GM21447 (cell line): Measurements from ENCODE around the gene TASP1.
A peak's percentile ranks its signal among the peaks of the same experiment; 100 is the strongest.

Source experiments
- ATAC-seq: cut with Tn5 transposase; IDR thresholded peaks from one replicate; pipeline ENCODE4 v1.9.1; 2021; ENCODE audit not compliant: unreplicated experiment

Gene TASP1

DNA sequence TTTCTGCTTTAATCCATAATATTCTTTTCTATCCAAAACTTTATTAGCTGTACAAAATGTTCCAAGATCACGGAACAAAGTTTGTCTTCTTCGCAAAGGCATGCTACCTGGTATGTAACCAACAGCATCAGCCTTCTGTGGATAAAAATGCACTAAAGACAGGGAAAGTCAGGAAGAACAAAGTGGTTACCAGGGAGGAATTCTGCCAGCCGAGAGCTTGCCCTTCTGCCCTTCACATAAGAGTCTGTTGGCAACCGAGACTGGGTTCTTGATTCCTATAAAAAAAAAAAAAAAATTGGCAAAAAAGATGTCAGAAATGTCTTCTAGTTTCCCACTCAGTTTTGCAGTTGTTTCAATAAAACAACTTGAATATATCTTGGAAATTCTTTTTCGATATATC lies 58.0 kb downstream of the TASP1 start:
- ATAC-seq = no peak

DNA sequence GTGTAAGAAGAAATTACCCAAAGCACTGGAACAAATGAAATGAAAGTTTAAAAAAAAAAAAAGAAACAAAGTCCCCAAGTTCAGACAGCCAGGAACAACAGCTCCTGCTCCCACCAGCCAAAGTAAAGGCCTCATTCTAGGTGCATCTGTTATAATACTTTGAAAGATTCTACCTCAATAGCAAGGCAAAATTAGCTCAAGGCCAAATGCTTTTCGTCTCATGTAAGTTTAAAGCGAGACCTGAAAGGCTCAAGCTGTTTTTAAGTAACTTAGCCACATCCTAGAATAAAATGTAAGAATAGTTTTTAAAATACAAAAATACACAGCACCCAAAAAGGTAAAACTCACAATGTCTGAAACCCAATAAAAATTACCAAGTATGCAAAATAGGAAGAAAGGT lies 64.7 kb downstream of the TASP1 start:
- ATAC-seq = no peak

DNA sequence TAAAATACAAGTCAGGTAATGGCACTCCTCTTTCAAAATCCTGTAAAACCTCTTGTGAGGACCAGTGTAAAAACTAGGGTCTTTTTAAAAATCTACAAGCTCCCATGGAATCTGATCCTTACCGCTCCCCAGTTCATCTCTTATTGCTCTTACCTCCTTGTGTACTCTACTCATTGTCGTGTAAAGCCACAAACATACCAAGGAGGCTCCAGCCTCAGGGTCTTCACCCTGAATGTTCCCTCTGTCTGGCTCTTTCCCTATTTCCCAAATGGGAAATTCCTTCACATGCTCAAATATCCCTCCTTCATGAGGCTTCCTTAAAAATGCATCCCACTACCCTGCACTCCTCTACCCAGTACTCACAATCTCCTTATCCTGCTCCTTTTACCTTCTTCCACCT lies 67.1 kb downstream of the TASP1 start:
- no peak for ATAC-seq

DNA sequence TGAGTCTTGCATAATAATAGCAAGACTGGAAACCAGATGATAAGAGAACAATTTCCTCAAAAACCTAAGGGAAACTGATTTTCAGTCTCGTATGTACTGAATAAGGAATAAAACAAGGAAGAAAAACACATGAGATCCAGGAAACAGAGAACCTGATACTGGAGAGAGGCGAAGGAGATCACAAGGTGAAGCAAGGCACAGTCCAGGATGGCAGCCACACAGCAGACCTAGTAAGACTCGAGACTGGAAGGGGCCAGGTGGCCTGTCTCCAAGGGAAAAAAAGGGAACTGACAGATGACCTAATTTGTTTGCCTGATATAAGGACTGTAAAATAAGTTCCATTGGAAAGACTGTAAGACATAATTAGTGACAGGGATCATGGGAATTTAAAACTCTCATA lies 71.1 kb downstream of the TASP1 start:
- ATAC-seq = no peak

DNA sequence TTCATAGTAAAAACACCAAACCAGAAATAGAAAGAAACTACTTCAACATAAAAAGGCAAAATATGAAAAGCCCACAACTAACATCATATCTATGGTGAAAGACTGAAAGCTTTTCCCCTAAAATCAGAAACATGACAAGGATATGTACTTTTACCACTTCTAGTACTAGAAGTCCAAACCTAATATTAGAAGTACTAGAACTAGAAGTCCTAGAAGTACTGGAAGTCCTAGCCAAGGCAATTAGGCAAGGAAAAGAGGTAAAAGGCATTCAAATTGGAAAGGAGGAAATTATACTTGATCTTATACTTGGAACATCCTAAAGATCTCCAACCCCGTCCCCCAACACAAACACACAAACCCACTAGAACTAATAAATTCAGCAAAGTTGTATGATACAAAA lies 74.9 kb downstream of the TASP1 start:
- ATAC-seq = no peak

DNA sequence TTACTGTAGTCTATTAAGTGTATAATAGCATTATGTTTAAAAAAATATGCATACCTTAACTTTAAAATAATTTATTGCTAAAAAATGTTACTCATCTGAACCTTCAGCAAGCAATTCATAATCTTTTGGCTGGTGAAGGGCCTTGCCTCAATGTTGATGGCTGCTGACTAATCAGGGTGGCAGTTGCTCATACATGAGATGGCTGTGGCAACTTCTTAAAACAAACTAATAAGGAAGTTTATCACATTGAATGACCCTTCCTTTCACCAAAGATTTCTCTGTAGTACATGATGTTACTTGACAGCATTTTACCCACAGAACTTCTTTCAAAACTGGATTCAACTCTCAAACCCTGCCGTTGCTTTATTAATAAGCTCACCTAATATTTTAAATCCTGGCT lies 84.0 kb downstream of the TASP1 start:
- ATAC-seq = no peak

DNA sequence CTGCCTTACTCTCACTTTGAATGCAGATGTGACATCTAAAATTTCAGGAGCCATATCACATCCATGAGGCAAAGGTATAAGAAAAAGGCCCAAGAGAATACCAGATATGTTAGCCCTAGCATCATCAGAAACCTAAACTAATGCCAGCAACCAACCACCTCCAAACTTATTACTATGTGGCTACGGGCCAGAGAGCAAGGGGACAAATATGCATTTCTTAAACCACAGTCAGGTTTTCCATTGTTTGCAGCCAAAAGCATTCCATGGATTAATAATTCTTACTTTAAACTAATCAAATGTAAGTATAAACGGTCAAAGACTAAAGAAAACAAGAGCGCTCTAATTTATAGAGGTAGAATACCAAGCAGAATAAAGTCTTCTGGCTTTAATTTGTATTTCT lies 84.7 kb downstream of the TASP1 start:
- ATAC-seq = no peak

DNA sequence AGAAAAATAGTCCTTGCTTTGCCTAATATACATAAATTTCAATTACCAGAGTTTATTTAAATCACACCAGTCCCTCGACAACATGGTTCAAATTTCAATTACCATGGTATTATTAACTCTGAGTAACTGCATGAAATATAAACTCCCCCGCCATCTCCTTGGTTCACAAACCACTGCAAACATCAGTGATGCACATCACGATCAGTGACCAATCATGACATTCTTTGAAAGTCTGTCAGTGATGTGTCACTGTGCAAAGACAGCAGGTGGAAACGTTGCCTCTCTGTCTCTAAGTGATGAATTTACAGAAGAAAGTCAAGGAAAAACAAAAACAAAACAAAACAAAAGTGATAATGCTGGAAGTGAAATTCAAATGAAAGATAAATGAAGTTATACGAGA lies 86.7 kb downstream of the TASP1 start:
- no peak for ATAC-seq

DNA sequence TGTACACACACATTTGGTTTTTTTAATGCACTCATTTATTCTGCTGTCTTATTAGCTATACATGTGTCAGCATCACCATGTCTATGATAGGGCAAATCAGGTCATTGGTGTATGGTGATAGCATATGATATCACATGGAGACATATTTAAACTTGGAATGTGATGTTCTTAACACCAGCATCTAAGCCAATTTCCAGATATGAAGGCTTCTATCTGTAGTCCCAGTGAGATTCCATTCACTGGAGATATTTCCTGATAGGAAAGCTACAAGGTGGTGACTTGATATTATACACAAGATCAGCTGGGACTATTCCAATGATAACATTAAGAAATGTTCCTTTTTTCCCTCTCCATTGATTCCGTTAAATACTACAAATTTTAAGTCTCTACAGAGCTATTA lies 89.3 kb downstream of the TASP1 start:
- no peak for ATAC-seq

DNA sequence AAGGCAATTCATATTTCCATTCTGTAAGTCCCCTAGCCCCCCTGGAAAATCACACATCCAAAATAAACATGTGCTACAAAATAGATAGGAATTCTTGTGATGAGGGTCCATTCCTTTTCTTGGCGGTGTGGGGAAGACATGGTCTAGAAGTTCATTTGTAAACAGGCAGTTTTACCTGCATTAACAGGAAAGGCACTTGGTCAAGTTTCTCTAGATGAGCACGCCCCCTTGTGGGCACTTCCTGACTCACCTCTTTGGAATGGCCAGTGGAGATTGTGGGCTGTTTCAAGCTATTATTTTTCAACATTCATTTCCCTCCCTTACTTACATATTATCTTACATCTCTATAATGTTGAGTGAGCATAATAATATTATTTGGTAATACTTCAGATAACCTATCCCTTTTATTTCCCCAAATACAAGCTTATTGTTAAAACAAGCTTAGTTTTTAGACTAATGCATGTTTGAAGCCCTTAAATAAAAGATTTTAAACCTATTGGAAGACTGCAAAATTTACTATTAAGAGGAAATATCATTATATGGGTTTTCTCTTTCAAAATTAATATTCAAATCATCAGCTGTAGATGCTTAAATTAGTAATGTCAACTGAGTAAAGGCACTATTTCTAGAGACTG lies 92.1 kb downstream of the TASP1 start:
- ATAC-seq = peak; percentile 87

DNA sequence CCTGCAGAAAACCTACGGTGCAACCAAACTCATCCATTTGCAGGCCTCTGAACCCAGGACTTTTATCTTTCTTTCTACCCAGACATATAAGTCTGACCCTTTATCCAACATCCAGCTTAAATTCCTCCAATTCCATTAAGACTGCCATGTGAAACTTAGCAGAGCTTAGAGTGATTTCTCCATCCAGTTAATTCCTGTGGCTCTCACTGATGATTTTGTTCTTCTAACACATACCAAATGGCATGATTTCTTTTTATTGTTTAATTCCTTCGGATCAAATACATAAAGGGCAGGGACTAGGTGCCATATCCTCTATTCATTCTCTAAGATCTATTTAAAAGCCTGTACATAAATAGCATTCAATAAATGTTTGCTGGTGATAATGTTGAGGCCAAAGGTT lies 92.9 kb downstream of the TASP1 start:
- no peak for ATAC-seq

DNA sequence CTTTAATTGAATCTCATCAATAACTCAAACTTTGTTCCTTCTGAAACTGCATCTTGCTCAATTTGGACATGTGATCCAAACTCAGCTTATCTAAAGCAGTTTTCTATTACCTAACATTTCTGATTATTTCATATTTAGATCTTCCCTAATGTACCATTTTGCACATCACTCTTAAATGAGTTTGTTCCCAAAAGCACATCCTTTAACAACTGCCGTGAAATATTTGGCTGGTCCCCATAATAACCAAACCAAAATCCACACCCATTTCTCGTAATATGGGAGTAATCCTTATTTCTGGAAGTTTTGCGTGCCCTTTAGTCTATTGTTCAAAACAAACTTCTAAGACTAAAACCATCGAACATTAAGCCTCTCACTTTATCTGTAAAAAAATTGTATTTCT lies 94.9 kb downstream of the TASP1 start:
- no peak for ATAC-seq

DNA sequence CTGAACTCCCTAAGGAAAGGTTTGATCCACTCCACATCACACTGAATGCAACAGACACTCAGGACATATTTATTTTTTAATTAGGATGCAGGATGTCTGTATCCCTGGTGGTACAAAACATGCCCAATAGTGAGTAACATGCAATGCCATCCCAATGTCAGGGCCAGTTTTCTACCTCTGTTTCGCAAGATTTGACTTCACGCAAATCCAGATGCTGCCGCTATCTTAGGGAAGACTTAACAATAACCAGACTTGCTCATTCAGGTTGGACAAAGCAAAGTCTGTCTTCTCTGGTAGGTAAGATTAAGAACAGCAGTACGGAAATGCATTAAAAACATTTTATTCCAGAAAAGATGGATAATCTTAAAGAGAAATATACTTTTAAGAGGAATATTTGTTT lies 103.1 kb downstream of the TASP1 start:
- no peak for ATAC-seq

DNA sequence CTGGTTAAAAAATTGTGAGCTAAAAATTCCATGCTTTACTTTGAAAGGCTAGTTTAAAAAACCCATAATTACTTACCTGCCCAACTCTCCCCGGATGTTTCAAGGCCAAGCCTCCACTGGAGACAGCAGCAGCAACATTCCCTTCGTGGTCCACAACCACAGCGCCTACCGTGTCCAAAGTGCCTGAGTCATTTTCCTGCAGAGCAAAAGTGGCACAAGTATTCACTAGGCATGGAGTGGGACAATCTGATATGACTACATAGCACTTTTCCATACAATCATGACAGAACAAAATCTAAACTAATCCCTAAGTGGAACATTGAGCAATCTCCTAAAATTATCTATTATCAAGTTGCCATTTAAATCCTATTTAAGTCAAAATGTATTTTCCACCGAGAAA lies 104.8 kb downstream of the TASP1 start:
- no peak for ATAC-seq

DNA sequence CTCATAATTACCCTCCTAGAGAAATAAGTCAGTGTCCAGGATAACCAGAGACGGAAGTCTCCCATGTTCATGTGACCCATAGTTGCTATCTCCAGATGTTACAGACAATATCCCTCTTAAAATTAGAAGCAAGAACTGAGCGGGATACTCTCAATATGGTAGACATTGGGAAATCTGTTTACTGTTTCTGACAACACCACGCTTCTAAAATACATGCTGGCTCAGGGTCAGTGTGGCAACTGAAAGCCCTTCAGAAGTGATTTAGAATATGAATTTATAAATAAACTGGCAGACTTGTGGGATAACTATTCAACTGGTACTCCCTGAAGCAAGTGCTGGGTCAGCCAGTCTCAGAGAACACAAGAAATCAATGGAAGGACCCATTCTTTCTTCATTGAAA lies 108.6 kb downstream of the TASP1 start:
- ATAC-seq = no peak

DNA sequence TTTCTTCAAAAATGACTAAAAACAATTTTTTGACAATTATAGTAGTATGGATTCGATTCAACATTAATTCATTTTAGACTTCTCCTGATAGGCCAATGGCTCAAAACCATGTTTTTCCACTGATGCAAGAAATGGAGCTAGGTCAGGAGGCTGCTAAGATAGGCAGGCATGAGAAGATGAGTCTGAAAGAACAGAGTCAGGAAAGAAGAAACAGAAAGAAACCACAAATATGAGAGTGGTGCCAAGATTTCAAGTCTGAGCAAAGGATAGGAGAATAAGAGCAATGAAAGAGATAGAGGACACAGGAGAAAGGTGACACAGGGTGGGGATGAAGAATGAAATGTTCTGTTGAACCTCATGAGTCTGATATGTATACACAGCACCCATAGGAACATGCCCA lies 112.2 kb downstream of the TASP1 start:
- no peak for ATAC-seq

DNA sequence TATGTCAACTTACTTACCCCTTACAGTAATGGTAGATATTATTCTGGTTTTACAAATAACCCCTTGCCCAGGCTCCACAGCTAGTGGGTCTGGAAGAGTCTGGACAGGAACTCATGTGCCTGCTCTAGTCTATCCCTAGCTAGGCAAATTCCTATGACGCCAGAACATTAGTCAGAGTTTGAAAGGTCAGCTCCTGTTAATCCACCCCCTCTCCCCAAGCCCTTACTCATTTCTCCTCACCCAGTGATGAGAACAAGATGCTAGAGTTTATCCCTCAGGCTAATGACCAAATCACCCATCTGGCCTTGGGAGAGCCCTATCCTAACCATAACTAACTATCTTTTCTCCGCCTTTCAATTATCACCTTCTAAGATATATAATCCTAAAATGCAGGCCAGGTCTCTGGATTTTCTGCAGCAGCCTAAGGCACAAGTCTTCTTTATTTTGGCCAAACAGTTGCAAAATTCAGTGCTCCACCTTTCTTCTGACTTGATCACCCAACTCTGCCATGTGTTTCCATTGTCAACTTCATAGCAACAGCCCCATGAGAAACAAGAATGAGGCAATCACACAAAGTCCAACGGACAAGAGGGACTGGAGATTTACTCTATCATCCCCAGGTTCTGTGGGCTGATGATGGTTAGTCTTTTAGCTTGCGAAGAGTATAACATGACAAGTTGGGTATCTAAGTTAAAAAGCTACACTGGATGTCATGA lies 113.3 kb downstream of the TASP1 start:
- ATAC-seq = no peak

DNA sequence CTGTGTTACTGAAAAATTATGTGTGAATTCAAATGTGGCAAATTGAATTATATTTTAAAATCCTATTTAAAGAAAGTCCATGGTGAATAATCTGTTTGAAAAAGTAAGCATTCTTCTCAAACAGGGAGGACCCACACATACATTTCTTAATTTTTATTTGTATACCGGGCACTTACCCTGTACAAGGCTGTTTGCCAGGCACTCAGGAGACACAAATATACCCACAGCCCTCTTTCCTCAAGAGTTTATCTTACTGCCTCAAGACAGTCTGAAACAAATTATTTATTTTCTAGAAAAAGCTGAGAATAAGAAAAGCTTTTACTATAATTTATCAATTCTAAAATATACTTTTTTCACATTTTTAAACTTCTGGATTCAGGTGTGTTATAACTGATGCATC lies 114.4 kb downstream of the TASP1 start:
- no peak for ATAC-seq

DNA sequence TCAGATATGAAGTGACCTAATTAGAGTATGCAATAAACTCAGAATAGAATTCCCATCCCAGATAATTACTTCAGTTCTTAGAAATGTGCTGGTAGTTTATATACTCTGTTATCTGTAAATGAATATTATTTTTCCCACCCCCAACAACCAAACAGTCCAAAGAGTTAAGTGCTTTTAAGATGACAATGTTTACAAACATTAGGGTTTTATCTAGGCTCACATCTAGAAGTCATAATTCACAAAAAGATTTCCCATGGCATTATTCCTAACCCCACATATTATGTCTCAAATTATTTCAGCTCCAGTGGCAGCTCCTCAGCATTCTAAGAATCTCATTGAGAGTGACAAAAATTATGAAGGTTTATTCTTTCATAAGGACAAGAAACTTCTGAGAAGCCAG lies 120.9 kb downstream of the TASP1 start:
- no peak for ATAC-seq

DNA sequence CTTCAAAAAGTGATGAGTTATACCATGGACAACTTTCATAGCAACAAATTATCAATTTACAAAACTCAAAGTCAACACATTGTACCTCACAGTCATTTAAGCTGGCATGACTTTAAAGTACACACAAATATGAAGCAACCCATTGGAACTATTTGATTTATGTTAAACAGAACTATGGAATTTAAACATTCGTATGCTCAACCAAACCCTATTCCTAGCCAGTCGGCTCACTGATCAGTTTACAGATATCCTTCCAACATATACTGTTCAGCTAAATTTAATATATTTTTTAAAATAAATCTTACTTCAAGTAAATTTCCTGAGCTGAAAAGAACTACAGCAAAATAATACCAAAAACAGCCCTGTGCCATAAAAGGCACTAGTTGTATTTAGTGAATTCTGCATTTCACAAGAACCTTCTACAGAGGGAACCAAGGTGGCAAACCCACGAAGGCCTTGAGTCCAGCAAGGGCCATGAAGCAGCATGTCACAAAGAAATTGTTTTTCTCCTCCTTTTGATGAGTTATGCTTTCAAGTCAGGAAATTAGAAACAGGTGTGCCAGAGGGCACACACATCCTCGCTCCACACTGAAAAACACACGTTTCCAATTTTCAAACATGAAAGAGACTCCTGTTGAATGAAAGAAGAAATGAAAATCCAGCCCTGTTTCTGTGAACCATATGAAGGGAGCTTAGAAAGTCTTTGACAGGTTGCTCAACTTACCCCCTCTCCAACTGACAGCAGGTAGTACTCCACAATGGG lies 122.8 kb downstream of the TASP1 start:
- no peak for ATAC-seq

DNA sequence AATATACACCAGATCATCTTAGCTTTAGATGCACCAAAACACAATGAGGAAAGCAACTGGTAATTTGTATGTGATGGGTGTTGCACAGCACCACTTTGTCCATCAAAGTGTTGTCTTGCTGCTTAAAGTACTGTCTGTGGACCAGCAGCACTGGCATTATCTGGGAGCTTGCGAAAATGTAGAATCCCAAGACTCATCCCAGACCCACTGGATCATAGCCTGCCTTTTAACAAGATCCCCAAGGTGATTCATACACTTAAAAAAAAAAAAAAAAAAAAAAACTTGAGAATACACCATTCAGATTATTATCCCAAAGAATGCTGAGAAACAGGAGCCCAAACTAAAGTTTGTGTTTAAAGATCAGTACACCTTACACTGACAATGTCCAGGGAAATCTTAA lies 123.4 kb downstream of the TASP1 start:
- ATAC-seq = no peak

DNA sequence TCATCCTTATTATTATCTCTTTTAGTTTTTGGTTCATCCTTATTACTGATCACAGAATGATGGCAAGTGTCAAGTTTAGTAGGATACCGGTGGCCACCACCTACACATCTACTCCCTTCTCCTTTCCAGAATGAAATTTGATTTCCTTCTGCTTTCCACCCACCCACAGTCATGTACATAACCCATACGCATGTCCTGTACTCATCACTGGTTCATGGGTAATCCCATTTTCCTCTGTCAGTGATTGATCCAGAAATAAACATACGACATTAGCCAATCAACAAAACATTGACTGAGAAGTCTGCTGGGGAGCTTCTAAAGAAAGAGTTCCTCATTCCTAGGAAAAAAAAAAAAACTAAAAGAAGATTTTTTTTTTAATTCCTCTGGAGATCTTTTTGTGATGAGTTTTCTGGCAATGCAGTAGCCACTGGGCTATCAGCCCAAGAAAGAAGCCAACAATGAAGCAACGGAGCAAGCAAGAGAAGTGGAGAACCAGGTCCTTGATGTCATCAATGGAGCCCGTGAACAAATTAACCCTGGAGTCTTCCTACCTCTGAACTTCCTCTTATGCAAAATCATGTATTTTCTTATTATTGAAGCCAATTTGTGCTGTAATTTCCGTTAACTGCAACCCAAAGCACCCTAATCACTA lies 127.8 kb downstream of the TASP1 start:
- no peak for ATAC-seq
